H1 (cell line): Measurements from ENCODE around the gene RNF157. TPM values are rescaled to one million over a fixed set of nuclear protein-coding genes. Genes with fewer than 3 reads are reported as not detected.

Source experiments
- CTCF ChIA-PET: fragments of 300-600 bp; sonication (Branson Sonifier 250); formaldehyde crosslinking; loops from one replicate; lab custom pipeline; 2021; ENCODE audit not compliant: partially characterized antibody; lab: Charles Lee
- POLR2A ChIA-PET: fragments of 300-600 bp; sonication (Branson Sonifier 250); formaldehyde crosslinking; loops from one replicate; lab custom pipeline; 2021; ENCODE audit warnings: inconsistent platforms; ENCODE audit not compliant: partially characterized antibody; lab: Charles Lee
- DNase-seq, 2 experiments: peaks; one replicate each; pipeline versions ENCODE4 v3.0.0 to v3.0.0-alpha.2; 2010 to 2022; ENCODE audit warnings: low spot score in 2 of 2, low read depth in 1 of 2, mixed read lengths in 1 of 2
- FAIRE-seq: peaks from 2 replicates; lab custom pipeline; 2011; peaks lifted over from hg19 to GRCh38; lab: Jason Lieb, UNC
- H2AFZ ChIP-seq: 2 replicates; pipeline ENCODE4 v1.8.1; 2012; ENCODE audit warnings: low read length, inconsistent platforms
- H2AK5ac ChIP-seq: 2 replicates; pipeline ENCODE4 v1.6.1; 2013; ENCODE audit warnings: low read depth, low read length
- H2BK120ac ChIP-seq: replicated peaks from 2 replicates; pipeline ENCODE3; 2013; ENCODE audit warnings: low read depth, low read length, inconsistent platforms
- H2BK12ac ChIP-seq: 2 replicates; pipeline ENCODE4 v1.6.1; 2013; ENCODE audit warnings: low read depth, low read length
- H2BK15ac ChIP-seq: 2 replicates; pipeline ENCODE4 v1.6.1; 2013; ENCODE audit warnings: low read length
- H2BK20ac ChIP-seq: 2 replicates; pipeline ENCODE4 v1.6.1; 2013; ENCODE audit warnings: low read length
- H2BK5ac ChIP-seq: 2 replicates; pipeline ENCODE4 v1.6.1; 2013; ENCODE audit warnings: low read depth, low read length
- H3K14ac ChIP-seq: 2 replicates; pipeline ENCODE4 v1.6.1; 2013; ENCODE audit warnings: inconsistent platforms; ENCODE audit not compliant: insufficient read length
- H3K18ac ChIP-seq: 2 replicates; pipeline ENCODE4 v1.6.1; 2013; ENCODE audit warnings: low read length; ENCODE audit errors: extremely low read depth
- H3K23ac ChIP-seq: 2 replicates; pipeline ENCODE4 v1.6.1; 2013; ENCODE audit warnings: inconsistent platforms; ENCODE audit not compliant: insufficient read length
- H3K23me2 ChIP-seq: 2 replicates; pipeline ENCODE4 v1.6.1; 2013; ENCODE audit warnings: low read depth, low read length
- H3K27ac ChIP-seq: 2 replicates; pipeline ENCODE4 v1.6.1; 2011; ENCODE audit warnings: low read depth, low read length, inconsistent platforms
- H3K27me3 ChIP-seq, 4 experiments: replicated peaks in 1 of 4; 1 replicate in 1 of 4; 2 replicates in 3 of 4; pipeline versions ENCODE4 v1.6.1 to v1.8.1; 2011 to 2013; ENCODE audit warnings: low read length in 3 of 4, mild to moderate bottlenecking in 3 of 4, inconsistent platforms in 2 of 4, mixed read lengths in 2 of 4, moderate library complexity in 1 of 4; ENCODE audit not compliant: control insufficient read depth in 3 of 4, insufficient read depth in 3 of 4; ENCODE audit errors: extremely low read depth in 1 of 4
- H3K36me3 ChIP-seq, 4 experiments: 2 replicates each; pipeline versions ENCODE4 v1.6.1 to v1.8.1; 2011 to 2013; ENCODE audit warnings: mild to moderate bottlenecking in 4 of 4, low read length in 3 of 4, moderate library complexity in 2 of 4, control low read depth in 1 of 4, inconsistent platforms in 1 of 4; ENCODE audit not compliant: insufficient read depth in 4 of 4, control insufficient read depth in 2 of 4
- H3K4ac ChIP-seq: replicated peaks from 2 replicates; pipeline ENCODE3; 2013; ENCODE audit warnings: low read length, low read depth, mixed read lengths, inconsistent platforms; ENCODE audit not compliant: insufficient read length
- H3K4me1 ChIP-seq, 4 experiments: replicated peaks in 1 of 4; 1 replicate in 1 of 4; 2 replicates in 3 of 4; pipeline versions ENCODE4 v1.6.1 to v1.8.1; 2011 to 2013; ENCODE audit warnings: low read length in 3 of 4, inconsistent platforms in 2 of 4, mixed read lengths in 1 of 4; ENCODE audit not compliant: insufficient read depth in 4 of 4, control insufficient read depth in 3 of 4
- H3K4me2 ChIP-seq, 2 experiments: 2 replicates each; pipeline versions ENCODE4 v1.6.1 to v1.8.1; 2011 to 2013; ENCODE audit warnings: low read depth in 2 of 2, low read length in 2 of 2, control low read depth in 1 of 2, inconsistent platforms in 1 of 2, mild to moderate bottlenecking in 1 of 2; ENCODE audit not compliant: insufficient read depth in 1 of 2
- H3K4me3 ChIP-seq, 4 experiments: fragments of 200-600, 300-600 bp in 1 of 4; sonication (generic), shearing (Covaris generic), sonication (Bioruptor Twin) in 1 of 4; 2 replicates each; pipeline versions ENCODE4 v1.5.1 to v1.8.1; 2011 to 2016; ENCODE audit warnings: low read length in 4 of 4, low read depth in 3 of 4, control low read depth in 2 of 4, inconsistent platforms in 2 of 4, mild to moderate bottlenecking in 2 of 4, mixed read lengths in 1 of 4, moderate library complexity in 1 of 4; ENCODE audit not compliant: insufficient read depth in 2 of 4; ENCODE audit errors: extremely low read depth in 1 of 4
- H3K56ac ChIP-seq: replicated peaks from 2 replicates; pipeline ENCODE3; 2013; ENCODE audit warnings: low read depth, mild to moderate bottlenecking, mixed read lengths, low read length, inconsistent platforms; ENCODE audit not compliant: insufficient read length
- H3K79me1 ChIP-seq: 2 replicates; pipeline ENCODE4 v1.6.1; 2013; ENCODE audit warnings: low read depth, low read length, control low read depth
- H3K79me2 ChIP-seq, 2 experiments: 2 replicates each; pipeline versions ENCODE4 v1.6.1 to v1.8.1; 2012 to 2013; ENCODE audit warnings: low read length in 2 of 2, mild to moderate bottlenecking in 2 of 2, inconsistent platforms in 1 of 2; ENCODE audit not compliant: insufficient read depth in 2 of 2, control insufficient read depth in 1 of 2
- H3K9ac ChIP-seq, 4 experiments: replicated peaks in 1 of 4; 1 replicate in 1 of 4; 2 replicates in 3 of 4; pipeline versions ENCODE4 v1.6.1 to v1.8.1; 2011 to 2013; ENCODE audit warnings: low read depth in 3 of 4, low read length in 3 of 4, control low read depth in 2 of 4, mild to moderate bottlenecking in 2 of 4, moderate library complexity in 2 of 4, inconsistent platforms in 1 of 4; ENCODE audit errors: extremely low read depth in 1 of 4
- H3K9me3 ChIP-seq, 2 experiments: 2 replicates each; pipeline versions ENCODE4 v1.6.1 to v1.8.1; 2012 to 2013; ENCODE audit warnings: mild to moderate bottlenecking in 2 of 2, moderate library complexity in 2 of 2, control low read depth in 1 of 2, inconsistent platforms in 1 of 2, low read depth in 1 of 2, low read length in 1 of 2, mixed read lengths in 1 of 2; ENCODE audit not compliant: insufficient read depth in 2 of 2
- H4K20me1 ChIP-seq, 2 experiments: replicated peaks in 1 of 2; 2 replicates each; pipeline versions ENCODE3 to v1.8.1; 2011 to 2013; ENCODE audit warnings: inconsistent platforms in 2 of 2, low read length in 2 of 2, mild to moderate bottlenecking in 1 of 2; ENCODE audit not compliant: insufficient read depth in 2 of 2, control insufficient read depth in 1 of 2
- H4K5ac ChIP-seq: 2 replicates; pipeline ENCODE4 v1.6.1; 2013; ENCODE audit warnings: low read length, low read depth, mixed read lengths, inconsistent platforms; ENCODE audit not compliant: insufficient read length
- H4K8ac ChIP-seq: 2 replicates; pipeline ENCODE4 v1.8.0; 2013; ENCODE audit warnings: mild to moderate bottlenecking, moderate library complexity, low read length, inconsistent platforms; ENCODE audit not compliant: insufficient read depth; ENCODE audit errors: extremely low read depth
- H4K91ac ChIP-seq: replicated peaks from 2 replicates; pipeline ENCODE3; 2013; ENCODE audit warnings: low read length, mixed read lengths, inconsistent platforms; ENCODE audit not compliant: insufficient read length
- CBX5 ChIP-seq: fragments of 300-800, 300-1000 bp; sonication (generic); IDR thresholded peaks from 2 replicates; pipeline ENCODE4 v1.7.1; 2016; ENCODE audit warnings: antibody characterized with exemption, low read length, low read depth
- CBX8 ChIP-seq: fragments of 300-800, 300-1000 bp; sonication (generic); IDR thresholded peaks from 2 replicates; pipeline ENCODE4 v1.7.1; 2016; ENCODE audit warnings: low read depth, low read length, borderline replicate concordance
- EZH2 ChIP-seq: fragments of 200-600 bp; sonication (generic); IDR thresholded peaks from 2 replicates; pipeline ENCODE4 v1.7.1; 2012; ENCODE audit warnings: low read depth, mild to moderate bottlenecking, moderate library complexity, low read length, inconsistent platforms; ENCODE audit not compliant: severe bottlenecking
- RXRA ChIP-seq: IDR thresholded peaks from 2 replicates; pipeline ENCODE4 v1.6.1; 2011; ENCODE audit warnings: low read depth, mild to moderate bottlenecking, low read length, moderate library complexity; ENCODE audit not compliant: insufficient read depth
- WGBS, 2 experiments: shearing (Covaris generic) in 1 of 2; methylation state at CpG; one replicate each; pipeline versions ENCODE4 v1.1.6 to v1.1.7; 2013 to 2015; ENCODE audit warnings: low lambda C conversion rate in 2 of 2, mixed read lengths in 2 of 2, inconsistent platforms in 1 of 2, low coverage in 1 of 2, missing lambda C conversion rate in 1 of 2; ENCODE audit not compliant: insufficient replicate concordance in 2 of 2, insufficient coverage in 1 of 2, insufficient read length in 1 of 2; ENCODE audit errors: extremely low coverage in 1 of 2, missing lambda C conversion rate in 1 of 2; 5-methylcytosine and 5-hydroxymethylcytosine counted together
- polyA plus RNA-seq, 7 experiments: library from polyadenylated mRNA; depleted of rRNA in 3 of 7; stranded (reverse) in 5 of 7; unstranded in 2 of 7; fragments of >200 nt in 5 of 7; fragments of 200-250 nt in 2 of 7; gene quantifications; 1 replicate in 5 of 7; 2 replicates in 1 of 7; 4 replicates in 1 of 7; pipeline versions ENCODE4 v1.2.1 to v1.2.3, GENCODE V29; 2011 to 2013; ENCODE audit warnings: missing spikeins in 2 of 7, mixed read lengths in 2 of 7
- total RNA-seq: library from RNA; stranded (reverse); fragmentation: NEBNext Ultra II Directional; extraction: Animal tissue kit (Norgen Biotek cat#: 25700); gene quantifications from 2 replicates; pipeline ENCODE4 v1.2.1, GENCODE V29; 2021

Gene RNF157
- total and polyA plus RNA-seq, 2 of the 8 experiments (the other 6 are each of a cell fraction or from before 2014, with no cell fraction given) = 13.4 to 16.7 TPM

- Histone ChIP-seq H2AFZ (no peak overlapping the region), H3K4me1 (peaks cover 3 to 29% (median 17%) of the 10 kb centered on the region in 4 experiments), H2BK20ac (no peak overlapping the region), H3K36me3 (no peaks in the 10 kb centered on the region), H4K8ac (no peak overlapping the region), H4K20me1 (no peaks in the 10 kb centered on the region), H4K5ac (no peak overlapping the region), H3K4me2 (no peak overlapping the region), H3K18ac (no peak overlapping the region), H3K9me3 (no peaks in the 10 kb centered on the region), H2AK5ac (no peak overlapping the region), H3K14ac (no peak overlapping the region), H3K23ac (no peak overlapping the region), H2BK120ac (no peak overlapping the region), H3K9ac (no peak overlapping the region), H2BK12ac (no peak overlapping the region), H3K27me3 (peaks cover 0 to 19% (median 7%) of the 10 kb centered on the region in 4 experiments; a peak in 5 of 7 replicates), H3K4ac (no peak overlapping the region), H3K79me1 (no peaks in the 10 kb centered on the region), H2BK5ac (no peak overlapping the region), H3K79me2 (no peaks in the 10 kb centered on the region), H3K27ac (no peak overlapping the region), H3K23me2 (peaks cover 6% of the 10 kb centered on the region; the same call in 1 of the 2 replicates), H3K56ac (no peak overlapping the region), H2BK15ac (no peak overlapping the region), H4K91ac (no peak overlapping the region), H3K4me3 (no peak overlapping the region)
- ChIA-PET CTCF (interaction anchor here (0.8 to 41.5 kb wide), 21 partner anchors 8 to 259 kb away, joined by 3 to 778 read pairs (median 4); partner anchors contain the start of genes FOXJ1 and ZACN), POLR2A (interaction anchor here (0.7 to 1.5 kb wide), 3 partner anchors 9 to 112 kb away, joined by 3 to 6 read pairs (median 4); no protein-coding TSS in a partner anchor)
- 100% methylated on average over 1 of the region's 1 CpG; no CpG with 5 or more reads in 1 of the 2 experiments for WGBS, 2 experiments
- FAIRE-seq (no peak), DNase-seq (no peak)
- TF ChIP-seq EZH2 = no peak
- TF ChIP-seq RXRA = no peak
- TF ChIP-seq CBX5 = no peak
- TF ChIP-seq CBX8 = no peak
These were observed 114.4 kb downstream of the RNF157 start for GRCh38 chr17:76125922-76126321.
